ENCODE data around the gene MEF2D.

Gene MEF2D

DNA sequence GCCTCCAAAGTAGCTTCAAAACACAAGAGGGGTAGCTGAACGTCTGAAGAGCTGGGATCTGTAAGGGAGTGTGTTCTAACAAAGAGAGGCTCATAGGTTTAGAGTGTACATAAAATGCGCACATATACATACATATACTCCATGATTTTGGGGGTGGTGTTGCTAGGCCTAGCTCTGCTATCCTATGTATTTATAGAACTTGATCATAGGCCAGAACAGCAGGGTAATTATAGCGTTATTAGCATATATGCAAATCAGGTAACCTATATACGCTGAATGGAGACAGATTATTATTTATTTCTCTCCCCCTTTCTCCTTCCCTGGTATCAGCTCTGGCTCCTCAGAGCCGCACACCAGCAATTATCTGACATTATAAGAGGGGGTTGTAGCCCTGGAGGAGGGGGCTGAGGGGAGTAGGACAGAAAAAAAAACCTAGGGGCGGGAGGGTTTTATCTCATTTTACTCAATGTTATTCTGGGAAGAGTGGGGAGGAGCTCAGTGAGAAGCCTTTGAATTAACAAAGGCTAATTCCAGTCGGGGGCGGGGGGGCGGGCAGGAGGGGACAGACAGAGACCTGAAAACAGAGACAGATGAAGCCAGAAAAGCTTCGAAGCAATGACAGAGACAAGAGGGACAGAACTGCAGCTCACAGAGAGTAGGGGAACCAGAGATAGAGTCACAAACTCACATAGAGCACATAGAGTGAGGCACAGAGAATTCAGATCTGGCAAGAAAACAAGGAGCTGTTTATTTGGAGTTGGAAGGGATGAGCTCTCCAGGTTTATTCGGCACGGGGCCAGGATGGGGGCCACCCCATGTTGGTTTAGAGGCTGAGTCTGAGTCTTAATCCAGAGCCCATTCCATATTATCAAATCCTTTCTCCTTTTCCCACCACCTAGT lies 68.6 kb downstream of the MEF2D start:
- Histone ChIP-seq H3K27me3 (ENCODE audit: control insufficient read depth in 5 of 5, insufficient read depth in 4 of 5, low read length in 5 of 5) (peaks cover 62 to 91% (median 76%) of the 10 kb centered on the region in 5 donors), H3K4me1 (ENCODE audit: control insufficient read depth in 5 of 5, insufficient read depth in 5 of 5, low read length in 5 of 5) (peaks cover 0 to 24% (median 18%) of the 10 kb centered on the region in 5 donors), H3K36me3 (ENCODE audit: control insufficient read depth in 5 of 5, insufficient read depth in 5 of 5, low read length in 5 of 5) (no peaks in the 10 kb centered on the region), H3K27ac (ENCODE audit: low read depth, low read length) (no peak overlapping the region), H3K4me3 (ENCODE audit: low read depth in 1 of 5, low read length in 5 of 5) (no peak overlapping the region), H3K9ac (ENCODE audit: low read length in 5 of 5) (no peak overlapping the region), H3K9me3 (ENCODE audit: control insufficient read depth in 5 of 5, low read length in 5 of 5) (no peaks in the 10 kb centered on the region)

GRCh38 chr1:156431366-156431765 lies 69.2 kb downstream of the MEF2D start:
- H3K9ac ChIP-seq (ENCODE audit: low read length in 5 of 5): no peak overlapping the region
- H3K27me3 ChIP-seq (ENCODE audit: control insufficient read depth in 5 of 5, insufficient read depth in 4 of 5, low read length in 5 of 5): peaks cover 59 to 88% (median 71%) of the 10 kb centered on the region in 5 donors
- H3K36me3 ChIP-seq (ENCODE audit: control insufficient read depth in 5 of 5, insufficient read depth in 5 of 5, low read length in 5 of 5): no peaks in the 10 kb centered on the region
- no peak overlapping the region for H3K27ac ChIP-seq (ENCODE audit: low read depth, low read length)
- H3K4me1 ChIP-seq (ENCODE audit: control insufficient read depth in 5 of 5, insufficient read depth in 5 of 5, low read length in 5 of 5): peaks cover 0 to 20% (median 12%) of the 10 kb centered on the region in 5 donors
- no peaks in the 10 kb centered on the region for H3K9me3 ChIP-seq (ENCODE audit: control insufficient read depth in 5 of 5, low read length in 5 of 5)
- H3K4me3 ChIP-seq (ENCODE audit: low read depth in 1 of 5, low read length in 5 of 5): no peak overlapping the region

GRCh38 chr1:156430866-156431265 lies 69.7 kb downstream of the MEF2D start:
- peaks cover 0 to 17% (median 8%) of the 10 kb centered on the region in 5 donors for H3K4me1 ChIP-seq (ENCODE audit: control insufficient read depth in 5 of 5, insufficient read depth in 5 of 5, low read length in 5 of 5)
- no peaks in the 10 kb centered on the region for H3K36me3 ChIP-seq (ENCODE audit: control insufficient read depth in 5 of 5, insufficient read depth in 5 of 5, low read length in 5 of 5)
- H3K9ac ChIP-seq (ENCODE audit: low read length in 5 of 5): no peak overlapping the region
- no peak overlapping the region for H3K27ac ChIP-seq (ENCODE audit: low read depth, low read length)
- peaks cover 56 to 89% (median 72%) of the 10 kb centered on the region in 5 donors for H3K27me3 ChIP-seq (ENCODE audit: control insufficient read depth in 5 of 5, insufficient read depth in 4 of 5, low read length in 5 of 5)
- H3K4me3 ChIP-seq (ENCODE audit: low read depth in 1 of 5, low read length in 5 of 5): no peak overlapping the region
- no peaks in the 10 kb centered on the region for H3K9me3 ChIP-seq (ENCODE audit: control insufficient read depth in 5 of 5, low read length in 5 of 5)

GRCh38 chr1:156430303-156430702 lies 70.3 kb downstream of the MEF2D start:
- H3K9ac ChIP-seq (ENCODE audit: low read length in 5 of 5): no peak overlapping the region
- H3K4me1 ChIP-seq (ENCODE audit: control insufficient read depth in 5 of 5, insufficient read depth in 5 of 5, low read length in 5 of 5): peaks cover 0 to 12% (median 3%) of the 10 kb centered on the region in 5 donors
- no peaks in the 10 kb centered on the region for H3K9me3 ChIP-seq (ENCODE audit: control insufficient read depth in 5 of 5, low read length in 5 of 5)
- H3K27ac ChIP-seq (ENCODE audit: low read depth, low read length): no peak overlapping the region
- H3K4me3 ChIP-seq (ENCODE audit: low read depth in 1 of 5, low read length in 5 of 5): no peak overlapping the region
- H3K27me3 ChIP-seq (ENCODE audit: control insufficient read depth in 5 of 5, insufficient read depth in 4 of 5, low read length in 5 of 5): peaks cover 55 to 85% (median 72%) of the 10 kb centered on the region in 5 donors
- no peaks in the 10 kb centered on the region for H3K36me3 ChIP-seq (ENCODE audit: control insufficient read depth in 5 of 5, insufficient read depth in 5 of 5, low read length in 5 of 5)

GRCh38 chr1:156429313-156430060 lies 71.1 kb downstream of the MEF2D start:
- Histone ChIP-seq H3K4me3 (ENCODE audit: low read depth in 1 of 5, low read length in 5 of 5) (no peak overlapping the region), H3K27me3 (ENCODE audit: control insufficient read depth in 5 of 5, insufficient read depth in 4 of 5, low read length in 5 of 5) (peaks cover 47 to 82% (median 66%) of the 10 kb centered on the region in 5 donors), H3K27ac (ENCODE audit: low read depth, low read length) (no peak overlapping the region), H3K9me3 (ENCODE audit: control insufficient read depth in 5 of 5, low read length in 5 of 5) (no peaks in the 10 kb centered on the region), H3K4me1 (ENCODE audit: control insufficient read depth in 5 of 5, insufficient read depth in 5 of 5, low read length in 5 of 5) (peaks cover 0 to 11% (median 0%) of the 10 kb centered on the region in 5 donors), H3K36me3 (ENCODE audit: control insufficient read depth in 5 of 5, insufficient read depth in 5 of 5, low read length in 5 of 5) (no peaks in the 10 kb centered on the region), H3K9ac (ENCODE audit: low read length in 5 of 5) (no peak overlapping the region)

GRCh38 chr1:156428746-156429288 lies 71.8 kb downstream of the MEF2D start:
- Histone ChIP-seq H3K36me3 (ENCODE audit: control insufficient read depth in 5 of 5, insufficient read depth in 5 of 5, low read length in 5 of 5) (no peaks in the 10 kb centered on the region), H3K4me3 (ENCODE audit: low read depth in 1 of 5, low read length in 5 of 5) (no peak overlapping the region), H3K9ac (ENCODE audit: low read length in 5 of 5) (no peak overlapping the region), H3K27ac (ENCODE audit: low read depth, low read length) (no peak overlapping the region), H3K4me1 (ENCODE audit: control insufficient read depth in 5 of 5, insufficient read depth in 5 of 5, low read length in 5 of 5) (peaks cover 0 to 11% (median 0%) of the 10 kb centered on the region in 5 donors), H3K9me3 (ENCODE audit: control insufficient read depth in 5 of 5, low read length in 5 of 5) (no peaks in the 10 kb centered on the region), H3K27me3 (ENCODE audit: control insufficient read depth in 5 of 5, insufficient read depth in 4 of 5, low read length in 5 of 5) (peaks cover 42 to 76% (median 60%) of the 10 kb centered on the region in 5 donors)

DNA sequence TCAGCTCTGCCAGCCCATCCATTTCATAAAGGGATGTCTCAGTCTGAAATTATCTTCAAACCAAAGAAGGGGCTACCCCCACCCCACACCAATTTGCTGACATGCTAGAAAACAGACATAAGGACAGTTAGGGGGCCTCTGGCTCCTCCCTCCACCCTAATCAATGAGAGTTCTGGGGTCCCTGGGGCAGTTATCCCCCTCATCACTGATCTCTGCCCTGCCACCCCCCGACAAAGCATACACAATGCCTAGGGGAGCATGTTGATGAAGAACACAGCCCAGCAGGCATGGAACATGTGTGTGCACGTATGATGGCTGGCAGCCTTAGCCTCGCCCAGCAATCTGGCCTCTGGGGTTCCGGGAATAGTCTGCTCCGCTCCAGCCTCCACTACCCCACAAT lies 72.6 kb downstream of the MEF2D start:
- H3K9ac ChIP-seq (ENCODE audit: low read length in 5 of 5): no peak overlapping the region
- peaks cover 0 to 11% (median 0%) of the 10 kb centered on the region in 5 donors for H3K4me1 ChIP-seq (ENCODE audit: control insufficient read depth in 5 of 5, insufficient read depth in 5 of 5, low read length in 5 of 5)
- H3K36me3 ChIP-seq (ENCODE audit: control insufficient read depth in 5 of 5, insufficient read depth in 5 of 5, low read length in 5 of 5): no peaks in the 10 kb centered on the region
- H3K27ac ChIP-seq (ENCODE audit: low read depth, low read length): no peak overlapping the region
- no peak overlapping the region for H3K4me3 ChIP-seq (ENCODE audit: low read depth in 1 of 5, low read length in 5 of 5)
- H3K9me3 ChIP-seq (ENCODE audit: control insufficient read depth in 5 of 5, low read length in 5 of 5): no peaks in the 10 kb centered on the region
- H3K27me3 ChIP-seq (ENCODE audit: control insufficient read depth in 5 of 5, insufficient read depth in 4 of 5, low read length in 5 of 5): peaks cover 41 to 72% (median 57%) of the 10 kb centered on the region in 5 donors

- H3K27ac ChIP-seq (ENCODE audit: low read depth, low read length): no peak overlapping the region
- no peaks in the 10 kb centered on the region for H3K36me3 ChIP-seq (ENCODE audit: control insufficient read depth in 5 of 5, insufficient read depth in 5 of 5, low read length in 5 of 5)
- H3K4me1 ChIP-seq (ENCODE audit: control insufficient read depth in 5 of 5, insufficient read depth in 5 of 5, low read length in 5 of 5): peaks cover 0 to 22% (median 11%) of the 10 kb centered on the region in 5 donors
- H3K27me3 ChIP-seq (ENCODE audit: control insufficient read depth in 5 of 5, insufficient read depth in 4 of 5, low read length in 5 of 5): peaks cover 44 to 74% (median 57%) of the 10 kb centered on the region in 5 donors
- no peak overlapping the region for H3K9ac ChIP-seq (ENCODE audit: low read length in 5 of 5)
- H3K4me3 ChIP-seq (ENCODE audit: low read depth in 1 of 5, low read length in 5 of 5): no peak overlapping the region
- H3K9me3 ChIP-seq (ENCODE audit: control insufficient read depth in 5 of 5, low read length in 5 of 5): no peaks in the 10 kb centered on the region
Observed at GRCh38 chr1:156425943-156426342, 74.6 kb downstream of the MEF2D start.

DNA sequence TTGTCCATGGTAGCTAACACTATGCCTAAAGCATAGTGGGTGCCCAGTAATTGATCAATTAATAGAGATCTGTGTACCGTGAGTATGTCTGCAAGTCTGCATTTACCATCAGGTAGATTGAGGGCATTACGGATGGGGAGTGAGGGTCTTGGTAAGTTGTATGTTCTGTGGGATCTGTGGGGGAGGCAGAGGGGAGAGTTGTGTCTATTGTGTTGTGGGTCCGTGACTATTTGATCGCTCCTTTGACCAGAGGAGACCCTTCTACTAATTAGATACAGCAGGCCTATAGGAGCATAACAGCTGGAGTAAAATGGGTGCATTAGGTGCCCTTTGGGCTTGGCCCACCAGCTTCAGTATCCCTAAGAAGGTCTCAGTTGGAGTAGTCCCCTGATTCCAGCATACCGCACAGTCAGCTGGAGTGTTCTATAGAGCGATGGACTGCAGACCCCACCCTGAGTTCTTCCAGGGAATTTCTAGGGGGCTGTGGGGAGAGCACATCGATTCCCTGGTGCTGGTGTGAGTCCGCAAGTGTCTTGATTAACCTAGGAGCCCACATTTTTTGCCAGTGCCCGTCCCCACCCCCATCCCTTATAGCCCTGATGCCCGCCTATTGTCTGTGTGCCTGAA lies 75.7 kb downstream of the MEF2D start:
- Histone ChIP-seq H3K27me3 (ENCODE audit: control insufficient read depth in 5 of 5, insufficient read depth in 4 of 5, low read length in 5 of 5) (peaks cover 48 to 74% (median 65%) of the 10 kb centered on the region in 5 donors), H3K36me3 (ENCODE audit: control insufficient read depth in 5 of 5, insufficient read depth in 5 of 5, low read length in 5 of 5) (no peaks in the 10 kb centered on the region), H3K27ac (ENCODE audit: low read depth, low read length) (no peak overlapping the region), H3K4me1 (ENCODE audit: control insufficient read depth in 5 of 5, insufficient read depth in 5 of 5, low read length in 5 of 5) (peaks cover 0 to 33% (median 21%) of the 10 kb centered on the region in 5 donors), H3K9me3 (ENCODE audit: control insufficient read depth in 5 of 5, low read length in 5 of 5) (no peaks in the 10 kb centered on the region), H3K4me3 (ENCODE audit: low read depth in 1 of 5, low read length in 5 of 5) (no peak overlapping the region), H3K9ac (ENCODE audit: low read length in 5 of 5) (no peak overlapping the region)

Measured in subcutaneous abdominal adipose tissue (tissue), 5 donors.